Right lobe of liver (tissue), 6 donors: ENCODE measurements around the gene DEDD. TPM values are rescaled to one million over a fixed set of nuclear protein-coding genes. Genes with fewer than 3 reads are reported as not detected.
A peak's percentile ranks its signal among the peaks of the same experiment; 100 is the strongest.

Experiments used
- ATAC-seq, 4 donors: fragments of 200-7000 bp; cut with Tn5 transposase; one replicate each; pipeline ENCODE4 v1.9.1; 2020; ENCODE audit warnings: mild to moderate bottlenecking in 4 of 4, moderate library complexity in 4 of 4
- DNase-seq, 3 donors: peaks; one replicate each; pipeline ENCODE4 v3.0.0-alpha.2; 2020
- H3K27ac ChIP-seq, 3 donors: fragments of 200-600 bp; one replicate each; pipeline ENCODE4 v1.8.0; 2022
- H3K27me3 ChIP-seq, 2 donors: fragments of 200-600 bp; one replicate each; pipeline ENCODE4 v1.8.0; 2022
- H3K36me3 ChIP-seq, 4 donors: fragments of 200-600 bp; sonication (generic) in 1 of 4; one replicate each; pipeline versions ENCODE4 v1.5.1 to v1.8.0; 2017 to 2022; ENCODE audit warnings: control low read depth in 1 of 4
- H3K4me1 ChIP-seq, 4 donors: fragments of 200-600 bp; sonication (generic) in 1 of 4; one replicate each; pipeline versions ENCODE4 v1.5.1 to v1.8.0; 2017 to 2022; ENCODE audit warnings: control low read depth in 1 of 4
- H3K4me3 ChIP-seq, 3 donors: fragments of 200-600 bp; one replicate each; pipeline ENCODE4 v1.8.0; 2022
- H3K9me3 ChIP-seq, 4 donors: fragments of 200-600 bp; sonication (generic) in 1 of 4; one replicate each; pipeline versions ENCODE4 v1.5.1 to v1.8.0; 2017 to 2022; ENCODE audit warnings: control low read depth in 1 of 4
- POLR2A ChIP-seq: fragments of 450-650 bp; IDR thresholded peaks from one replicate; pipeline ENCODE4 v1.6.1; 2017; ENCODE audit warnings: antibody characterized with exemption, mild to moderate bottlenecking
- WGBS: methylation state at CpG from one replicate; pipeline ENCODE4 v1.1.6; 2018; ENCODE audit warnings: low coverage, low lambda C conversion rate; ENCODE audit not compliant: insufficient coverage; ENCODE audit errors: missing lambda C conversion rate; 5-methylcytosine and 5-hydroxymethylcytosine counted together
- intact Hi-C, 2 donors: fragments of 100-400 bp; cut with DNase I; formaldehyde crosslinking; loops; one replicate each; pipeline versions ENCODE4 v1.11.2 to v1.14.1; 2022
- total RNA-seq, 6 experiments: library from RNA; depleted of rRNA in 2 of 6; stranded (reverse); fragments of >200 nt in 2 of 6; fragmentation: NEBNext Ultra II Directional in 3 of 6; extraction: Animal tissue kit (Norgen Biotek cat#: 25700) in 3 of 6; gene quantifications; one replicate each; pipeline versions ENCODE4 v1.1.0 to v1.2.4, GENCODE V29; 2016 to 2023
- TF ChIP-seq, protein P1 (sequence below), 4 donors: fragments of 200-600 bp in 3 of 4; fragments of 450-650 bp in 1 of 4; IDR thresholded peaks; one replicate each; pipeline versions ENCODE4 v1.5.1 to v1.8.0; 2016 to 2022; ENCODE audit warnings: antibody characterized with exemption in 4 of 4, mild to moderate bottlenecking in 2 of 4
- donor health status: DM: no; HTN: yes; CAD: no.
- donor health status: DM: no; HTN: no; CAD: no.
- donor health status: DM: no; HTN: no; CAD: no.
- donor health status: DM: no; HTN: yes; CAD: no.
- donor health status: DM: no; HTN: yes; CAD: no.

Gene DEDD
- total RNA-seq, 6 experiments from 2014 or later, result 13.8 to 22.0 (median 16.6) TPM

DNA sequence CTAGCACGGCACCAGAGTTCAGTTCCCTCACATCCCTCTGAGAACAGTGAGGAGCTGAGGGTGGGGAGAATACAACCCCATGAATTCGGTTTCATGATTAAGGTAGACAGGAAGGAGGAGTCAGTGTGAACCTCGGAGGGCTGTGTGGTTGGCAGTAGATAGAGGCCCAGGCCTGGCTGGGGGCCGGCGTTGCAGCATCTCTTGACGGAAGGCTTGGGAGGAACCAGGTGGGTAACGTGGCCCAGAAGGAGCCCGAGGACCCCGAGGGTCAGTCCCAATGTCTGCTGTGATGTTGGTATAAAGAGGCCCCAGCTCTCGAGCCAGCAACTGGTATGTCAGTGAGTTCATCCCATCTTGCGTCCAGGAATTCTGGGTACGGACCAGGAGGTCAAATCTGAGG, 39.2 kb upstream of the DEDD start:
- no peak overlapping the region for H3K27ac ChIP-seq
- intact Hi-C loops, result no loop called here
- no peaks in the 10 kb centered on the region for H3K27me3 ChIP-seq
- no peak overlapping the region for H3K4me3 ChIP-seq
- no peak for ATAC-seq
- TF ChIP-seq POLR2A, result no peak
- TF ChIP-seq, protein P1, sequence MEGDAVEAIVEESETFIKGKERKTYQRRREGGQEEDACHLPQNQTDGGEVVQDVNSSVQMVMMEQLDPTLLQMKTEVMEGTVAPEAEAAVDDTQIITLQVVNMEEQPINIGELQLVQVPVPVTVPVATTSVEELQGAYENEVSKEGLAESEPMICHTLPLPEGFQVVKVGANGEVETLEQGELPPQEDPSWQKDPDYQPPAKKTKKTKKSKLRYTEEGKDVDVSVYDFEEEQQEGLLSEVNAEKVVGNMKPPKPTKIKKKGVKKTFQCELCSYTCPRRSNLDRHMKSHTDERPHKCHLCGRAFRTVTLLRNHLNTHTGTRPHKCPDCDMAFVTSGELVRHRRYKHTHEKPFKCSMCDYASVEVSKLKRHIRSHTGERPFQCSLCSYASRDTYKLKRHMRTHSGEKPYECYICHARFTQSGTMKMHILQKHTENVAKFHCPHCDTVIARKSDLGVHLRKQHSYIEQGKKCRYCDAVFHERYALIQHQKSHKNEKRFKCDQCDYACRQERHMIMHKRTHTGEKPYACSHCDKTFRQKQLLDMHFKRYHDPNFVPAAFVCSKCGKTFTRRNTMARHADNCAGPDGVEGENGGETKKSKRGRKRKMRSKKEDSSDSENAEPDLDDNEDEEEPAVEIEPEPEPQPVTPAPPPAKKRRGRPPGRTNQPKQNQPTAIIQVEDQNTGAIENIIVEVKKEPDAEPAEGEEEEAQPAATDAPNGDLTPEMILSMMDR (IDR thresholded peaks at IDR 0.05), result no peak
- WGBS, result 76% methylated on average over 5 of the region's 12 CpGs
- H3K4me1 ChIP-seq, result peaks cover 0 to 15% (median 7%) of the 10 kb centered on the region in 4 donors
- no peak for DNase-seq
- H3K36me3 ChIP-seq, result peaks cover 0 to 40% (median 14%) of the 10 kb centered on the region in 4 donors
- no peaks in the 10 kb centered on the region for H3K9me3 ChIP-seq

DNA sequence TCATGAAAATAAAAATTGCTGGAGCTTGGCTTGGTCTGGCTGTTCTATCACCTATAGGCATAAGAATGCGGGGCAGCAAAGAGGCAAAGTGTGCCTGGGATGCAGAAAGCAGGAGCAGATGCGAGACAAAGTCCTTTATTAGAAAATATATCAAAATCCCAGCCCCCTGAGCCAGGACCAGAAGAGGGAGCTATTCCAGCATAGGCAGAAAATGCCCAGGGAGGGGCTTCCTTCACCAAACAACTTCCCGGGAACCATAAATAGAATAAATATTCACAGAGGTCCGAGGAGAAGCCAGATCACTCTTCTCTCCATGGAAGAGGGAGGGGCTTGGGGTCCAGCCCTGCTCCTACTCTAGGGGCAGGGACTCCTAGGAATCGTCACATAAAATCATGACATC, 38.7 kb upstream of the DEDD start:
- Histone ChIP-seq H3K9me3 (no peaks in the 10 kb centered on the region), H3K36me3 (peaks cover 0 to 40% (median 14%) of the 10 kb centered on the region in 4 donors), H3K27me3 (no peaks in the 10 kb centered on the region), H3K27ac (no peak overlapping the region), H3K4me1 (peaks cover 0 to 16% (median 5%) of the 10 kb centered on the region in 4 donors), H3K4me3 (no peak overlapping the region)
- ATAC-seq, result no peak
- DNase-seq, result no peak
- TF ChIP-seq, protein P1 (IDR thresholded peaks at IDR 0.05), result peak in 1 of 4 donors; percentile 11
- TF ChIP-seq POLR2A, result no peak
- 51% methylated on average over 3 of the region's 5 CpGs for WGBS
- intact Hi-C loops, result no loop called here

DNA sequence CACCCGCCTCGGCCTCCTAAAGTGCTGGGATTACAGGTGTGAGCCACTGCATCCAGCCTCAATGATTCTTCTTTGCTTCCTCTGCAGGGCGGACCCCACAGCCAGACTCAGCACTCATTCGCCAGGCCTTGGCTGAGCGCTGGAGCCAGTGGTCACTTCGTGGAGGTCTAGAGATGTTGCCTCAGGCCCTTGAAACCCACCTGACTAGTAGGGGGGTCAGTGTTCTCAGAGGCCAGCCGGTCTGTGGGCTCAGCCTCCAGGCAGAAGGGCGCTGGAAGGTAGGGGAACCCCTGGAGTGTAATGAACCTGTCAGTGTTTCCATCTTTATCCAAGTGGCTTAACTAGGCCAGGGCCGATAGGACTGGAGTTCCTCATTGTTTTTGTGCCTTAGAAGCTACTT, 36.4 kb upstream of the DEDD start:
- no peak overlapping the region for H3K27ac ChIP-seq
- H3K36me3 ChIP-seq, result peaks cover 0 to 28% (median 9%) of the 10 kb centered on the region in 4 donors
- no peaks in the 10 kb centered on the region for H3K27me3 ChIP-seq
- TF ChIP-seq POLR2A, result no peak
- ATAC-seq, result no peak
- intact Hi-C loops, result no loop called here
- DNase-seq, result no peak
- no peaks in the 10 kb centered on the region for H3K9me3 ChIP-seq
- 90% methylated on average over 2 of the region's 9 CpGs for WGBS
- H3K4me3 ChIP-seq, result no peak overlapping the region
- peaks cover 0 to 16% (median 8%) of the 10 kb centered on the region in 4 donors for H3K4me1 ChIP-seq

DNA sequence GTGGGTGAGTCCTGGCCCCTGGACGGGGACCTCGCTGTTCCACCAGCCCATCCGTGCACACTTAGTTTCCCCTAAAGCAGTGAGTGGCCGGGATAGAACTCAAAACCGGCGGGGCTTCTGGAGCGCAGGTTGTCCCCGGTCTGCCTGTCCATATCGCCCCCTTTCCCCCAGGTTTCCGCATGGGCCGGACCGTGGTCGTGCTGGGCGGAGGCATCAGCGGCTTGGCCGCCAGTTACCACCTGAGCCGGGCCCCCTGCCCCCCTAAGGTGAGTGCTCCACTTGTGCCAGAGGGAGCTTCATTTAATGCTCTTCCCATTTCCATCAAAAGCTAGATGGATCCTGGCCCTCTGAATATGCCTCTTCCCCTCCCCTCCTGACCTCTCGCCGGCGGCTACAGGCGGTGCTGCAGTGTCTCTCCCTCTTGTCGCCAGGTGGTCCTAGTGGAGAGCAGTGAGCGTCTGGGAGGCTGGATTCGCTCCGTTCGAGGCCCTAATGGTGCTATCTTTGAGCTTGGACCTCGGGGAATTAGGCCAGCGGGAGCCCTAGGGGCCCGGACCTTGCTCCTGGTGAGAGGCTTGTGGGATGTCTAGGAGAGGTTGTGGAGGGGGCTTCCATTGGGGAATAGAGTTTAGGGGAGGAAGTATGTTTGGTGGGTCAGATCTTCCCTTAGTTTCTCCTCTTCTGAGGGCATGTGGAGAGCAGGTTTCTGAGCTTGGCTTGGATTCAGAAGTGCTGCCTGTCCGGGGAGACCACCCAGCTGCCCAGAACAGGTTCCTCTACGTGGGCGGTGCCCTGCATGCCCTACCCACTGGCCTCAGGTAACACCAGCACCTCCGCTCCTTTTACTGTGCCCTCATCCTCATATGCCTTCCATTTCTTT, 34.4 kb upstream of the DEDD start:
- Histone ChIP-seq H3K4me1 (peaks cover 0 to 7% (median 3%) of the 10 kb centered on the region in 4 donors), H3K27me3 (no peaks in the 10 kb centered on the region), H3K27ac (peak overlapping the region; percentile 27 to 61 (median 59)), H3K9me3 (no peaks in the 10 kb centered on the region), H3K4me3 (peak overlapping the region; percentile 67 to 77 (median 71)), H3K36me3 (peaks cover 0 to 29% (median 5%) of the 10 kb centered on the region in 4 donors)
- no peak for TF ChIP-seq POLR2A
- TF ChIP-seq, protein P1 (IDR thresholded peaks at IDR 0.05), result no peak
- DNase-seq (peak in 1 of 3 donors; percentile 55), ATAC-seq (peak in 1 of 4 donors; percentile 0)
- 11% methylated on average over 25 of the region's 33 CpGs for WGBS
- intact Hi-C loops, result no loop called here
